HG03280 (cell line): ENCODE measurements around the gene PASD1.

ENCODE experiments used
- ATAC-seq: cut with Tn5 transposase; IDR thresholded peaks from one replicate; pipeline ENCODE4 v1.9.1; 2021; ENCODE audit warnings: mild to moderate bottlenecking, moderate library complexity; ENCODE audit not compliant: unreplicated experiment

The PASD1 gene

DNA sequence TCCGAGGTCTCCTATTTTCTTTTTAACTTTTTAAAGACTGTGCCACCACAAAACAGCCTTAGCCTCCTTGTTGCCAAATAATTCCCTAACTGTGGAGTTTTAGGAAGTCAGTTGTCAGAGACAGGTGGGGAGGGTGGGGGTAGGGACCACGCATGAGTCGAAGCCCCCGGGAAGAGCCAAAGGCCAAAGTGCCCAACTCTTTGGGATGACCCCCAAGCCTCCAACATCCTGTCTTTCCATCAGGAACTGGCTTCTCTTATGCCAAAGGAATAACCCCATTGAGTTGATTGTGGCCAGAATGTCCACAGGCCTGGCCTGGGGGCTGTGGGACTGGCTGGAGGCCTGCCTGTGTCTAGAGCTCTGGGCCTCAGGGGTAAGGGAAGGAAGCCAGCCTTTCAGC lies 137.6 kb downstream of the PASD1 start:
- ATAC-seq = no peak

DNA sequence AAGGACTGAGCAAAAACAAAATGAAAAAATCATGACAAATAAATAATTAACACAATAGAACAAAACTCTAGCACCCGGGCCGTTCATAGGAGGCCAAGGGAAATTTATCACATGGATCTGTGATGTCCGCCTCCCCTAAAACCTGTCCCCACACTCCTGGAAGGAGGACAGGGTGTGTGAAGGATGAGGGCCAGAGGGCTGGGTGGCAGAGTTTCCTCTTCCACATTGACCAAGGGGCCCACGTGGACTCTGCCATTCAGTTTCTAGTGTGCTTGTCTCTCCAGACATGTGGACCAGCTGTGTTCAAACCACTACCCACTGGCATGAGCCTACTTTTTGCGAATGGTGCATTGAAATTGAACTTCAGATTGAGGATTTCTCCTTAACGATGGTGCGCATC lies 138.1 kb downstream of the PASD1 start:
- no peak for ATAC-seq

DNA sequence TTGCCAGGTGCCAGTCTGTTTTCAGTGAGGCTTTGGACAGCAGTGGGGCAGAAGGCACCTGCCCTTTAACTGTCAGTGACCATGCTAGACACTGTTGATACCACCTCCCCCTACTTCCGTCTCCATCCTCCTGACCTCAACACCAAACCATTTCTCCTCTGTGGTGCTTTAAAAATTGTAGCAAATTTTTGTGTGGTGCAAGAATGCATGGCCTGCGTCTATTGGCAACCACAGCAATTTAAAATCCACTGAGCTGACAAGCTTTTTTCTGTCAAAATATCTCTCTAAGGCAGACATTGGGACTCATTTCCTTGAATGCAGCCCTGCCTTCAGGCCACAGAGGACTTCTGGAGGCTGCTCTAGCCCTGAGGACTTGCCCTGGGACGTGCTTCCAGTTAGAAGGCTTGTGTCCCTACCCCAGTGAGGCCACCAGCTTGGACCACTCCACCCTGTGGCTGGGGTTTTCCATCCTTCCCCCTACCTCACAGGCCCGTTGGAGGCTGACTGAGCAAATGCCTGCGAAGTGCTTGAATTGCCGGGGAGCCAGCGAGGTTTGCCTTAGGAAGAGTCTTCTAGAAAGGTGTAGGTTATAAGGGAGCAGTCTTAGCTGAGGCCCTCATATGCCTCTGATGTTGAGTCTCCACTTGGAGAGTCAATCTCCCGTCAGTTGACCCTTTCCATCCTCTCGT lies 138.7 kb downstream of the PASD1 start:
- ATAC-seq = no peak

DNA sequence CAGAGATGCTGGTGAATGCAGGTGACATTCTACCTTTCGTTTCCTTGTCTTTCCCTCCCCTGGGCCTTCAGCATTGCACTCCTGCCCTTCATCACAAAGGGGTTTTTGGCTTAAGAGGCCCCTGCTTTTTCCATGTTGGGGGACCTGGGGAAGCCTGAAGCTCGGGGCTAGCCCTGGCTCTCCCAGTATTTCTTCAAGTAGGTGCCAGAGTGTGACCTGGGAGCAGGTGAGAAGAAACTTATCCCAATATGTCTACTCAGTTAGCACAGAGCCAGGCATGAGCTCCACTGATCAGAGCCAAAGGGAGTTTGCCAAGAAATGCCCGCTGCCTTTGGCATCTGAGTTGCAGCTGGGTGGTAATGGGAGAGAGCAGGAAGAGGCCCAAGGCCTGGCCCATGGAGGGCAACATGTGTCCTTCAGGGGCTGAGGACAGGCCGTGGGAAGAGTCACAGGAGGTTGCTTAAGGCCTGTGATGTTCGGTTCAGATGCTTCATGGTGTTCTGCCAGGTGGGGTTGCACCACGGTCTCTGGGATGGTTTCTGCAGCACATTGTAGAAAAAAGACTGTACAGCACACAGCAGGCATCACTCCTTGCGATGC lies 139.4 kb downstream of the PASD1 start:
- no peak for ATAC-seq

DNA sequence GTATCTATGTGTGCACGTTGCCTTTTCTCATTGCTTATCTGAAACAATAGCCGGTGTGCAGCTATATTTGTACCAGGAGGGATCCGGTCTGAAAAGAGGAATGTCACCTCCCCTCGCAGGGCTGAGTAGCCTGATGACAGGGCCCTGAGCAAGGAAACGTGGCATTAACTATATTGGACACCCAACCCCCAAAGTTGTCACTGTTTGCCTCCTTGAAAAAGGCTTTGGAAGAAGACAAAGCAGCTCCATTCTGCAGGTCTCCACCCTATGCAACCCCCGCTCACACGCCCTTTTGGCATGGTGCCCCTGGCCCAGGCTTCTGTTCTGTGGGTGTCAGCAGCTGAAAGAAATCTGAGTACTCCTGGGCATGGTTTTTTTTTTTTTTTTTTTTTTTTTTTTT lies 140.0 kb downstream of the PASD1 start:
- no peak for ATAC-seq

DNA sequence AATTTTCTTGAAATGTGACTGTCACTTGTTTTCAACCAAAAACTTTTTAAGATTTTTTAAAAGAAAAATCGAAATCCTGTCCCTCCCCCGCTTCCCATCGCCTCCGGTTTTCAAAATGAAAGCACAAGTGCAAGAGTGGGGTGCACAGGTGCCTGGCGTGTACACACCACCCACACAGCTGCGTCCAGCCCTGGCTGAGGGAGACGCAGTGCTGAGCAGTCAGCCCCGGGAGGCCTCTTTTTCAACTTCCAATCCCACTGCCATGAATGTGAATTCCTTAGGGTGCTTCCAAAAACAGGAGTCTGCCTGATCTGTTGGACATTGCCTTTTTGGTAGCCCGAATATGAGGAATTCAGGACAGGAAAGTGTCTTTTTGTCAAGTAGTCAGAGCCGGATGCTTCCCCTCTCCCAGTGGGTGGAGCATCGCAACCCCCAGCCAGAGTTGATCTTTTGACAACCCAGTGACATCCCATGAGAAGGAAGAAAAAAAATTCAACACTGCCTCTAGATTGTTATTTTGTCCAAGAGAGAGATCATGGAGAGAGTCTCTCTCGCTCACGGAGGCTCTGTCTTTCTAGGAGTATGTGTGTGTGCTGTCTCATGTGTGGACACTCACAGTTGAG lies 140.7 kb downstream of the PASD1 start:
- ATAC-seq = no peak

DNA sequence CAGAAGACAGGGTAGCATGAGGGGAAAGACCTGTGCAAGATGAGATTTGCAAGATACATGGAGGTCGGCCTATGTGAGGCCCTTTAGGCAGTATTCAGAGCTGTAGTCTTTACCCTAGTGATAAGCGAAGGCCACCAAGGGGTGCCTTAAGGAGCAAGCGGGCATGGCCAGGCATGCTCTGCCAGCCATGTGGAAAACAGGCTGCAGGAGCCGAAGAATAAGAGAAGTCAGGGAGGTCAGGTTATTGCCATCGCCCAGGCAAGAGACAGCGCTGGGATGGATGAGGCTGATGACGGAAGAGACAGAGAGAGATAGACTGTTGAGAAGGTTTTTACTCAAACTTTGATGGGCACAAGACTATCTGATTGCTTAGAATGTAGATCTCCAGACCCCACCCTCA lies 145.3 kb downstream of the PASD1 start:
- ATAC-seq = no peak

DNA sequence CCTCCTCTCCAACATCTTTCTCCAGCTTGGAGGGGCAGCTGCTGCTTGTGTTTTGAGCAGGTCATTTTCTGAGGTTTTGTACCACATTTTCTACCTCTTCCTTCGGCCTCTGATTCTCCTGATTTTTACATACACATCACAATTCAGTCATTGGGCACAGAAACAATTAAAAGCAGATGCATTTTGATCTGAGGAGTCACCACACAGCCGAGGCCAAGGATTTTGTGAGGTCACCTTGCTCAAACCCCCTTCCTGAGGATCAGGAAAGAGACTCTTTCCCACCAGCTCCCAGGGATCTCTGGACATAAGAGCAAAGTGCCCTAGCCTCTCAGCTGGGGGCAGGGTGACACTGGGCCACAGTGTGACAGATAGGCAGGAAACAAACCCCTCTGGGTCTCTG lies 147.0 kb downstream of the PASD1 start:
- no peak for ATAC-seq

DNA sequence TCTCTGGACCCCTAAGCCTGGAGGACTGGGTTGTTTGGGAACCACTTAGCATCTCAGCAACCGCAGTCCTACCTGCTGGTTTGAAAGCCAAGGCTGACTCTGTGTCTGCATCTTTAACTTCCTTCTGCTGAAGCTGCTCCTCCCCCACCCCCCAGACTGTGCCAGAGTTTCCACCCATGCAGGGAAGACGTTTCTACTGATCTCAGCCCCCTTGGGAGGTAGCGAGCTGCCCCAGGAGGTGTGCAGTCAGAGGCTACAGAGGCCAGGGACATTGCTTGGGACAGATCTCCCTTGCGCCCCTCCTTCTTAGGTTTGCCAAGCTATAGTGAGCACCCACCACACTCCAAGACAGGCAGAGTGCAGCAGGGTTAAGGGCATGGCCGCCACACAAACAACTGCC lies 147.7 kb downstream of the PASD1 start:
- ATAC-seq = no peak

DNA sequence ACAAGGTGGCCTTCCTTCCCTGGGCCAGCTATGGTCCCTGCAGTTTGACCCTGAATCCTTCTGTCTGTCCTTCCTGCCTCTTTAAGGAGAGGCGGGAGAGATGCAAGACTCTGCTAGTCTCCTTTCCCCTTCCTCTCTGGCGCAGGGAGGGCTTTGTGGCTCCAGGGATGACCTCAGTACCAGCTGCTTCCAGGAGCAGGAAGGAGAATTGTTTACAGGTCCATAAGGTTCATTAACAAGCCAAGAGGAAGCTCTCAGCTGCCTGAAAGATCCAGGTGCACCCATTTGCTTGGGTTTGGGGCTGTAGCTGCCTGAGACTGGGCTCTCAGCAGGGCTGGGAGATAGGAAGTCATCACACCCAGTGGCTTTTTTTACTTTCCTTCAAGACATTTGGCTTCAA lies 148.3 kb downstream of the PASD1 start:
- no peak for ATAC-seq

DNA sequence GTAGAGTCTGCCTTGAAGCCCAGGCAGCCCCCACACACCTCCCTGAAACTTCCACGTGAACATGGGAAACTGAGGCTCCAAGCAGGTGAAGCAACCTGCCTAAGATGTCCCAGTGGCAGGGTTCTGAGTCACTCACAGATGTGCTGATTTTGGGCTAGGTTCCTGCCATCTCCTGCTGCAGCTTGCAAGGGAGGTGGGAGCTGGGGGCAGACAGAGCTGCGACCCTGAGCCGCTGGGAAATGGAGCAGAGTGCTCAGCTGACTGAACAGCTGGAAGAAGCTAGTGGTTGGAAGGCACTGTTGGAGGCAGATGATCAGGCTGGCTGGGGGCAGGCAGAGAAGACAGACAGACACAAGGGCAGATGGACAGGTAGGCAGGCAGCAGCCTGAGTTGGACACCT lies 148.8 kb downstream of the PASD1 start:
- no peak for ATAC-seq

DNA sequence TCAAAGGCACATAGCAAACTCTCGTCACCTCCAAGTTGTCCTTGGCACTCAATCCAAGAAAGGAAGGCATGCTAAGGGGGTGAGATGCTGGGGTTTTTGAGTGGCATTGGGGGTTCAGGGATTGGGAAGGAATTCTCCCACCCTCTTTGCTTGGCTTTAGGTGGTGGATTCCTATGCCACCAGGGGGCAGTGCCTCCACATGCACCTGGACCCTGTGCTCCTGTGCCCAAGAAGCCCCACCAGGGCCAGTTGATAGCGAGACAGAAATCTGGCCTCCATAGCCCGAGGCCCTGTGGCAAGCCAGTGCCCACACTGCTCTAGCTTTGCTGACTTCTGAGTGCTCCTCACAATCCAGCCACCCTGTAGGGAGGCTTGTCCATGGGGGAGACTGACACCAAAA lies 150.4 kb downstream of the PASD1 start:
- no peak for ATAC-seq

DNA sequence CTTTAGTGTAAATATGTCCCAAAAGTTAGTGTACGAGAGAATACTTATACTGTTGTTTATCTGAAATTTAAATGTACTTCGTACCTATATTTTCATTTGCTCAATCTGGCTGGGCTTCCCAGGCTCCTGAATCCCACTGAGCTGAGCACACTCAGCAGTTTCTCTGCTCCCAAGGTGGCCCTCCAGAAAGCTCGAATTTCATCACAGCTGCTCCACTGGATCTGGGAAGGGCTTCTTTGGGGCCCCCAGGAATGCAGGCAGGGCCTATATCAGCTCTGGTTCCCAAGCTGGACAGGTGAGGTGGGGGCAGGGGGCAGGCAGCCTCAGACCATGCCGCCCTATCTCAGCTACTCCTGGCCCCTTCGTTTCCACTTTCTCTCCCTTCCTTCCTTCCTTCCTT lies 150.9 kb downstream of the PASD1 start:
- ATAC-seq = no peak

DNA sequence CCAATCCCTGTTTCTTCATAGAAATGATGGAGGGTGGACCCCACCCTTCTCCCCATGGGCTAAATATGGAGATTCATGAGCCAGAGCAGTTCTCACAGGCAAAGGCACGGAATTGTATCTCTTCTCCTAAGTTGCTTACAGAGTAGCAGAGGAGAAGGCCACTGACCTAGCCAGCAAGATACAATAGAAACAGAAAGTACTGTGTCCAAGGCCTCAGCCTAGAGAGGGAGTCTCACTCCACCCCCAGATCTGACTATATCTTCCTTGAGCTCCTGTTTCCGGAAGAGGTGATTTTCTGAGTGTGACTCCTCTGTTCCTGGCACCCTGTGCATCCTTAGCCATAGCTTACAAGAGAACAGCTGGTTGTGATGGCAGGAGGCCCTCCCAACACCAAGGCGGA lies 152.3 kb downstream of the PASD1 start, which contains the start of gene FATE1:
Gene FATE1, plus strand, starts transcription at position 284 of the 400 bp plus-strand sequence. Its CDS starts 85 bp downstream, at position 369.
- no peak for ATAC-seq

DNA sequence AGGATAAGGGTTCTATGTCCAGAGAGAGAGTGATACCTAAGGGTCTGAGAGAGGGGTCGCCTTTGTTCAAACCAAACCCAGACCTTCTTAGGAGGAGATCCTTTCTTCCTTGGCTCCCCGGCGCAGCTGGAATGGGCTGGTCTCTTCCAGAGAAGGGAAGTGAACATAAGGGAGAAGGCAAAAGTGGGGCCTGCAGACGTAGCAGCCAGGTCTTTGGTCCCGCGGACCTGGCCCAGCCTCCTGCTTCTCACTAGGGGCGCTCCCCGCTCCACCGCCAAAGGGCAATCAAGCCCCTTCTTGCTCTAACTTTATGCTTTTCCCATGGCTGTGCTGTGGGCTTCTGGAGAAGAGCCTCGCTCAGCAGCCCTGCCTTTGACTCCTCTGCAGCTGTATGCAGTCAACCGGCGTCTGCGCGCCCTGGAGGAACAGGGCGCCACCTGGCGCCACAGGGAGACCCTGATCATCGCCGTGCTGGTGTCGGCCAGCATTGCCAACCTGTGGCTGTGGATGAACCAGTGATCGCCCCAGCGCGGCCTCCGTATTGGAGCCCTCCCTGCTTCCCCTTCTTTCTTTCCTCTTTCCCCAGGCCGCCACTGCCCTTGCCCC lies 158.9 kb downstream of the PASD1 start:
- ATAC-seq = no peak

DNA sequence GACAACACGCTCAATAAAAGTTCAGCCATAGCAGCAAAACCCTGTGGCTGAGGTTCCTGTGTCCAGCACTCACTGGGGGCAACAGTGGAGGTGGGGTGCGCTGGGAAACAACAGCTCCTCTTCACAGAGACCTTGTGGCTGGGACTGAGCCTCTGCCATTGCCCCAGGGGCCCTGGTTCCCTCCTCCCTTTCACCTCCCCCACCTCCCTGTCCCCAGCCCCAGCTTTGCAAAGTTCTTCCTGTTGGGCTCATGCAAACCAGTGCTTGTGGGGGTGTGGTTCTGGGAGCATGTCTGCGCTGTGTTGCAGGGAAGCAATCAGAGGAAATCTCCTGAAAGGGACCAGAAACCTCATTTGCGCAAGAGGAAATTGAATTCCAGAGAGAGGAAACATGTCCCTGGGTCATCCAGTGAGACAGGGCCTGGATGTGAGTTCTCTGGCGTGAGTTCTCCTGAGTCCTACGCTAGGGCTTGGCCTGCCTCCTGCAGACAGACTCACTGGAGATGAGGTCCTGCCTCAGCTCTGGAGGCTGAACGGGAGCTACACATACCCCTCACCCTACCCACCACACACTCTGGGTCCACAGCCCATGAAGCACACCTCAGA lies 159.8 kb downstream of the PASD1 start:
- no peak for ATAC-seq

DNA sequence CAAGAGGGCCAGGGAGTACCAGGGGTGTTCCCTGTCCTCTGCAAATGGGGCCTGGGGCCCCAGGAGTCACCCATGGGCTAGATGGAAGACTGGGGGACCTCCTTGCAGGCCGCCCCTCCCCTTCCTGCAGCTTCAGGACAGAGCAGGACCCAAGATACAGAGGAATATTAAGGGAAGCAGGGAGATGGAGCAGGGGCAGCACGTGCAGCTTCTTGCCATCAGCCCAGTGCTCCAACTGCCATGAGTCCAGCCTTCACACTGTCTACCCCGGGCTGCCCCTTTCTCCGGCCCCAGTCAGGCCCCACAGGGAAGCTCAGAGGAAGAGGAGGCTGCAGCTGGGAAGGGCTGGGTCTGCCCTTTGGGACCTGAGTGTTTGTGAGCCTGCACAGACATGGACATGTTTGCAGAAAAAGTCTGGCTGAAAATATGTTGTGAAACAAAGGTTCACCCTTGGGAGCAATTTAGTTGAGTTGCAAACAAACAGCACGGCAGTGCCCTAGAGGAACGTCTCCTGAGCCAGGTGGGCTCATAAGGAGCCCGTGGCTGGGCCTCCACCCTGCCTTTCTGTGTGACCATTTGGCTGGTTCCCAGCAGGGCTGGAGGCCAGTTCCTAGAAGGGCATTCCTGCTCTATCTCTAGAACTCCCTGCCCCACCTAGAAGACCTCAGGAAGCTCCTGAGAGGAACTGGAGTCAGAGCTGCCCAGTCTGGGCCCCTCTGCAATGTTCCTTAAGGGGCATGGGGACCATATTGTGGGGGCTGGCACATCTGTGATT lies 161.3 kb downstream of the PASD1 start:
- ATAC-seq = no peak

DNA sequence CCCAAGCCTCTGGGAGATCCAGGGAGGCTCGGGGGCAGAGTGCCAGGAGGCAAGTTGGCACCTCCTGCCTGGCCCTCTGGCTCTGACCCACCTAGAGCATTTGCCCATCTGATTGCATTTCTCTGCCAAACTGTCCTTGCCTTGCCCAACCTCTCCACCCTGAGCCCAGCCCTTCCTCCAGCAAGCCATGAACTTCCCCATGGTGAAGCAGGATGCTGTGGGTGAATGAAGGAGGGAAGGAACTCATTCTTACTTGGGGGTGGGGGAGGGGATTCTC lies 161.8 kb downstream of the PASD1 start:
- ATAC-seq = no peak
